SK-N-SH treated with all-trans-retinoic acid at 6 μM for 48 hours (cell line): Measurements from ENCODE around the gene OXCT1.

ENCODE experiments used
- ARNTL ChIP-seq: fragments of 450-650 bp; formaldehyde crosslinking; IDR thresholded peaks from 2 replicates; pipeline ENCODE4 v1.5.0; 2020; ENCODE audit warnings: low read depth, mild to moderate bottlenecking, moderate library complexity, borderline replicate concordance
- CSDC2 ChIP-seq: fragments of 250-450 bp; sonication (Bioruptor Pico); IDR thresholded peaks from 2 replicates; pipeline ENCODE4 v1.5.0; 2020; ENCODE audit warnings: mild to moderate bottlenecking, moderate library complexity
- ESRRG ChIP-seq: fragments of 250-450 bp; sonication (Bioruptor Pico); IDR thresholded peaks from 2 replicates; pipeline ENCODE4 v1.6.1; 2021; ENCODE audit warnings: mild to moderate bottlenecking
- GLIS3 ChIP-seq: fragments of 250-450 bp; sonication (Bioruptor Pico); IDR thresholded peaks from 2 replicates; pipeline ENCODE4 v1.5.0; 2020; ENCODE audit warnings: mild to moderate bottlenecking, moderate library complexity
- ZFP30 ChIP-seq: fragments of 450-650 bp; formaldehyde crosslinking; IDR thresholded peaks from 2 replicates; pipeline ENCODE4 v1.5.0; 2022; ENCODE audit warnings: mild to moderate bottlenecking, moderate library complexity
- TF ChIP-seq, protein P1 (sequence below): fragments of 250-450 bp; sonication (Bioruptor Pico); IDR thresholded peaks from 2 replicates; pipeline ENCODE4 v1.8.0; 2020; ENCODE audit warnings: mild to moderate bottlenecking, moderate library complexity, borderline replicate concordance
- TF ChIP-seq, protein P2 (sequence below): fragments of 250-450 bp; sonication (Bioruptor Pico); IDR thresholded peaks from 2 replicates; pipeline ENCODE4 v1.5.1; 2020; ENCODE audit warnings: low read depth, mild to moderate bottlenecking, moderate library complexity

GRCh38 chr5:41820150-41820549 lies 50.1 kb downstream of the OXCT1 start:
- TF ChIP-seq GLIS3 (no peak), ZFP30 (CRISPR knock-in tag) (no peak), CSDC2 (no peak), ARNTL (CRISPR knock-in tag) (no peak), ESRRG (no peak)
- TF ChIP-seq, protein P1, sequence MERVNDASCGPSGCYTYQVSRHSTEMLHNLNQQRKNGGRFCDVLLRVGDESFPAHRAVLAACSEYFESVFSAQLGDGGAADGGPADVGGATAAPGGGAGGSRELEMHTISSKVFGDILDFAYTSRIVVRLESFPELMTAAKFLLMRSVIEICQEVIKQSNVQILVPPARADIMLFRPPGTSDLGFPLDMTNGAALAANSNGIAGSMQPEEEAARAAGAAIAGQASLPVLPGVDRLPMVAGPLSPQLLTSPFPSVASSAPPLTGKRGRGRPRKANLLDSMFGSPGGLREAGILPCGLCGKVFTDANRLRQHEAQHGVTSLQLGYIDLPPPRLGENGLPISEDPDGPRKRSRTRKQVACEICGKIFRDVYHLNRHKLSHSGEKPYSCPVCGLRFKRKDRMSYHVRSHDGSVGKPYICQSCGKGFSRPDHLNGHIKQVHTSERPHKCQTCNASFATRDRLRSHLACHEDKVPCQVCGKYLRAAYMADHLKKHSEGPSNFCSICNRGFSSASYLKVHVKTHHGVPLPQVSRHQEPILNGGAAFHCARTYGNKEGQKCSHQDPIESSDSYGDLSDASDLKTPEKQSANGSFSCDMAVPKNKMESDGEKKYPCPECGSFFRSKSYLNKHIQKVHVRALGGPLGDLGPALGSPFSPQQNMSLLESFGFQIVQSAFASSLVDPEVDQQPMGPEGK (CRISPR knock-in tag) = no peak
- TF ChIP-seq, protein P2, sequence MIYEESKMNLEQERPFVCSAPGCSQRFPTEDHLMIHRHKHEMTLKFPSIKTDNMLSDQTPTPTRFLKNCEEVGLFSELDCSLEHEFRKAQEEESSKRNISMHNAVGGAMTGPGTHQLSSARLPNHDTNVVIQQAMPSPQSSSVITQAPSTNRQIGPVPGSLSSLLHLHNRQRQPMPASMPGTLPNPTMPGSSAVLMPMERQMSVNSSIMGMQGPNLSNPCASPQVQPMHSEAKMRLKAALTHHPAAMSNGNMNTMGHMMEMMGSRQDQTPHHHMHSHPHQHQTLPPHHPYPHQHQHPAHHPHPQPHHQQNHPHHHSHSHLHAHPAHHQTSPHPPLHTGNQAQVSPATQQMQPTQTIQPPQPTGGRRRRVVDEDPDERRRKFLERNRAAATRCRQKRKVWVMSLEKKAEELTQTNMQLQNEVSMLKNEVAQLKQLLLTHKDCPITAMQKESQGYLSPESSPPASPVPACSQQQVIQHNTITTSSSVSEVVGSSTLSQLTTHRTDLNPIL (CRISPR knock-in tag) = no peak
